ENCODE data around the gene PEAK1.

PEAK1 gene

GRCh38 chr15:77121599-77121998 lies 298.3 kb downstream of the PEAK1 start:
- DNase-seq: no peak

GRCh38 chr15:77120576-77120975 lies 299.3 kb downstream of the PEAK1 start:
- no peak for DNase-seq

GRCh38 chr15:77119446-77119845 lies 300.5 kb downstream of the PEAK1 start:
- DNase-seq: no peak

- DNase-seq: peak; percentile 36
These were observed 301.0 kb downstream of the PEAK1 start for GRCh38 chr15:77118882-77119321.

GRCh38 chr15:77115179-77115578 lies 304.7 kb downstream of the PEAK1 start:
- no peak for DNase-seq

- DNase-seq: no peak
These were observed 306.9 kb downstream of the PEAK1 start for GRCh38 chr15:77112838-77113504.

GRCh38 chr15:77111789-77112188 lies 308.1 kb downstream of the PEAK1 start:
- DNase-seq: no peak

- DNase-seq: peak; percentile 1
These were observed 312.2 kb downstream of the PEAK1 start for GRCh38 chr15:77107531-77108355.

- DNase-seq: no peak
These were observed 312.8 kb downstream of the PEAK1 start for GRCh38 chr15:77107068-77107467.

GRCh38 chr15:77104155-77104554 lies 315.7 kb downstream of the PEAK1 start:
- no peak for DNase-seq

GRCh38 chr15:77099741-77100463 lies 320.0 kb downstream of the PEAK1 start:
- no peak for DNase-seq

- no peak for DNase-seq
These were observed 321.3 kb downstream of the PEAK1 start for GRCh38 chr15:77098572-77098971.

- no peak for DNase-seq
These were observed 322.0 kb downstream of the PEAK1 start for GRCh38 chr15:77097921-77098320.

- DNase-seq: no peak
These were observed 322.6 kb downstream of the PEAK1 start for GRCh38 chr15:77097248-77097721.

- DNase-seq: no peak
These were observed 323.4 kb downstream of the PEAK1 start for GRCh38 chr15:77096541-77096940.

GRCh38 chr15:77096138-77096537 lies 323.8 kb downstream of the PEAK1 start:
- no peak for DNase-seq

GRCh38 chr15:77094397-77095030 lies 325.4 kb downstream of the PEAK1 start:
- no peak for DNase-seq

- DNase-seq: no peak
These were observed 326.5 kb downstream of the PEAK1 start for GRCh38 chr15:77093436-77093835.

GRCh38 chr15:77091097-77091496 lies 328.8 kb downstream of the PEAK1 start:
- no peak for DNase-seq

- DNase-seq: no peak
These were observed 332.7 kb downstream of the PEAK1 start for GRCh38 chr15:77087213-77087612.

- no peak for DNase-seq
These were observed 334.6 kb downstream of the PEAK1 start for GRCh38 chr15:77085297-77085696.

- DNase-seq: no peak
These were observed 335.5 kb downstream of the PEAK1 start for GRCh38 chr15:77084436-77084835.
